ENCODE results near the gene OR6S1.

Gene OR6S1

DNA sequence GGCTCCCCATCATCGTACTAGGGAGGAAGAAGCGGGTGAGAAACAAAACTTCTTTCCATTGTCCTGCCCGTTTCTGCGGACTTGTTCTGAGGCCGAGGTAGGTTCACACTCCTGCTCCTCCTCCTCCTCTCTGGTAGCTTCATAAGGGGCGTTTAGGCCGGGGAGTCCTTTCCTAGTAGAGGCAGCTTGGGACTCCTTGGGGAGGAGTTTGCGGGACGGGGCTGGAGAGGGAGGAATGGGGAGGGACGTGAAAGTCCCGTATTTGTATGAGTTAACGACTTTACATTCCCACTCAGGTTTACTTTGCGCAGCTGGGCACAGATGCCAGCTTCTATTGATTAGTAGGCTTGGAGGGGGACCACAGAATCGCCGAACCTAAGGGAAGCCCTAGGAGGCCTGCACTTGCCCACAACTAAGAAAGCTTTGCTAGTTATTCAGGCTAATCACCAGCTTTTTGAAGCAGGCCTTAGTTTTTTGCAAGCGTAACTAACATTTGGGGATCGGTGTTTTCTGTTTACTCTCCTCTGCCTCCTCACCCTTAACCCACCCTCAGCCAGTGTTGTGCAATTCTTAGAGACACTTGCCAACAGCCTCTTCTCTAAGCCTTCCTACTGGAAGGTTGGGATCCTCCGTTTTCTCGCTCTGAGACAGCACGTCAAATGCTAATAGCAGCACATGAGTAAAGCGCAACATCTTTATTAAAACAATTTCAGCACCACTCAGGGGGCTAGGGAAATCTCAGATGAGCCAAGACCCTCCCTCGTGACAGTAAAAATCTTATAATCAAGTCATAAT, 43.4 kb upstream of the OR6S1 start:
- TF ChIP-seq, protein P1, sequence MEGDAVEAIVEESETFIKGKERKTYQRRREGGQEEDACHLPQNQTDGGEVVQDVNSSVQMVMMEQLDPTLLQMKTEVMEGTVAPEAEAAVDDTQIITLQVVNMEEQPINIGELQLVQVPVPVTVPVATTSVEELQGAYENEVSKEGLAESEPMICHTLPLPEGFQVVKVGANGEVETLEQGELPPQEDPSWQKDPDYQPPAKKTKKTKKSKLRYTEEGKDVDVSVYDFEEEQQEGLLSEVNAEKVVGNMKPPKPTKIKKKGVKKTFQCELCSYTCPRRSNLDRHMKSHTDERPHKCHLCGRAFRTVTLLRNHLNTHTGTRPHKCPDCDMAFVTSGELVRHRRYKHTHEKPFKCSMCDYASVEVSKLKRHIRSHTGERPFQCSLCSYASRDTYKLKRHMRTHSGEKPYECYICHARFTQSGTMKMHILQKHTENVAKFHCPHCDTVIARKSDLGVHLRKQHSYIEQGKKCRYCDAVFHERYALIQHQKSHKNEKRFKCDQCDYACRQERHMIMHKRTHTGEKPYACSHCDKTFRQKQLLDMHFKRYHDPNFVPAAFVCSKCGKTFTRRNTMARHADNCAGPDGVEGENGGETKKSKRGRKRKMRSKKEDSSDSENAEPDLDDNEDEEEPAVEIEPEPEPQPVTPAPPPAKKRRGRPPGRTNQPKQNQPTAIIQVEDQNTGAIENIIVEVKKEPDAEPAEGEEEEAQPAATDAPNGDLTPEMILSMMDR (IDR thresholded peaks at IDR 0.05; ENCODE audit: low read depth, low read length): no peak
- peak overlapping the region; percentile 83 for H3K4me3 ChIP-seq (ENCODE audit: low read depth, low read length)
- in situ Hi-C loops (cut with HindIII; ENCODE audit: low sequenced_read_pairs): no loop called here
- DNase-seq (ENCODE audit: low read depth, low spot score): peak; percentile 56

DNA sequence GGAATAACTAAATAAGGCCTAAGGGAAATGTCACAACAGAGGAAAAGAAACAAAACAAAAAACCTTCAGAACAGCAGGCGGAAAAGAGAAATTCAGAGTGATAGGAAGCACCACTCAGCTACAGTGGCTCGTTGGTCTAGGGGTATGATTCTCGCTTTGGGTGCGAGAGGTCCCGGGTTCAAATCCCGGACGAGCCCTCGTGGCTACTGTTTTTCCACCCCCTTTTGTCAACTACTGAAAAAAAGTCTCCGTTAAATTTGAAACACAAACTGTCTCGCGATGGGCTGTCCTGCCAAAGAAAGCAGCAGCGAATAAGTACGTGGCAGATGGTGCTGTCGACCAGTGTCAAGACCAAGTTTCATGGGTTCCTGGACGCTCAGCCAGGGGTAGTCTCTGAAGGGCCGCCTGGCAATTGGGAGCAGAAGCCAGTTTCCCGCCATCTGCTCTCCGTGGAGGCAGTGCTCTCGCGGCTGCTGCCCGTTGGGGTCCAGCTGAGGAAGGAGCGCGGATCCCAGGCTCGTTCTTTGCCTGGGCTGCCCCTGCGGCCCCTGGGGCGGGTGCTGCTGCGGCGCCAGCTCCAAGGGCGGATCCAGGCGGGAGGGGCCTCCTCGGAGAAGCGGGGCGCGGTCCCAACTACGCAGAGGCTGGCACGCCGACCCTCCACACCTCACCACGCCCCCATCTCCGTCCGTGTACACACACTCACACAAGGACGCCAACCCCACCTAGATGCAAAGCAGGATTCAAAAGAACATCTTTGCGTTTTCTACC, 42.6 kb upstream of the OR6S1 start, which contains the start of gene RNASE4:
Gene RNASE4 (plus strand): TSS at position 670 of the 771 bp plus-strand sequence. CDS start 14,812 bp downstream, outside the sequence.
- TF ChIP-seq, protein P1 (IDR thresholded peaks at IDR 0.05; ENCODE audit: low read depth, low read length): no peak
- in situ Hi-C loops (cut with HindIII; ENCODE audit: low sequenced_read_pairs): no loop called here
- peak within 1 kb of the TSS; percentile 83 for H3K4me3 ChIP-seq (ENCODE audit: low read depth, low read length)
- peak; percentile 88 for DNase-seq (ENCODE audit: low read depth, low spot score)

DNA sequence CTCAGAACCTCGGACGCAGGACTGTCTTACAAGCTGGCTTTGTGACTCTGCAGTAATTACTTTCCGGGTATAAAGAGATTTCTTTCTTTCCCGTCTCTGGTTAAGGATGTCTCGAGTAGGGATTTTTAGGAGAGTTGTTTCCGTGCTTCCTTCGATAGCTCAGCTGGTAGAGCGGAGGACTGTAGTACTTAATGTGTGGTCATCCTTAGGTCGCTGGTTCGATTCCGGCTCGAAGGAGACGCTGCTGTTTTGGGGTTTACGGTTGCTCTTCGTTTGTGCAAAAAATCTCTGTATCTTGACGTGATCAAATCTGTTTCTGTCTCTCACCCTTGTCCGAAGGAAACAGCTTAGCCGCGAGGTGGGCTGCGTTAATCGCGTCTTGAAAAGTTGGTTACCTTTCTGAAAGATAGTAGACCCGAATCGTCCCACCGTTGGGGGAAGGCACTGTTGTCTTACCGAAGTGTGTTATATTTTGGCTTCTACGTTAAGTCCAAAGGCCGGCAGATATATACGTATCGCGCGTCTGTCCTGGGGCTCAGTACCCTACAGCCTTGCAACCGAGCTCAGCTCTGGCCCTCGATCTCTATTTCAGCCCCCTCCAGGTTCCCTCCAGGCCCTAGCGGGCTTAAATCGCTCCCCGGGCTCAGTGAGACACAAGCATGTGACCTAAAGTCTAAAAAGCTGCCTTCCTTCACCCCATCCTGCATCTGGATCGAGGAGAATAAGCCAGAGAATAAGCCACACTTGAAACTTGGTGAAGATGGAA, 41.8 kb upstream of the OR6S1 start:
- in situ Hi-C loops (cut with HindIII; ENCODE audit: low sequenced_read_pairs): no loop called here
- peak; percentile 91 for DNase-seq (ENCODE audit: low read depth, low spot score)
- TF ChIP-seq, protein P1 (IDR thresholded peaks at IDR 0.05; ENCODE audit: low read depth, low read length): no peak
- H3K4me3 ChIP-seq (ENCODE audit: low read depth, low read length): peak overlapping the region; percentile 83

DNA sequence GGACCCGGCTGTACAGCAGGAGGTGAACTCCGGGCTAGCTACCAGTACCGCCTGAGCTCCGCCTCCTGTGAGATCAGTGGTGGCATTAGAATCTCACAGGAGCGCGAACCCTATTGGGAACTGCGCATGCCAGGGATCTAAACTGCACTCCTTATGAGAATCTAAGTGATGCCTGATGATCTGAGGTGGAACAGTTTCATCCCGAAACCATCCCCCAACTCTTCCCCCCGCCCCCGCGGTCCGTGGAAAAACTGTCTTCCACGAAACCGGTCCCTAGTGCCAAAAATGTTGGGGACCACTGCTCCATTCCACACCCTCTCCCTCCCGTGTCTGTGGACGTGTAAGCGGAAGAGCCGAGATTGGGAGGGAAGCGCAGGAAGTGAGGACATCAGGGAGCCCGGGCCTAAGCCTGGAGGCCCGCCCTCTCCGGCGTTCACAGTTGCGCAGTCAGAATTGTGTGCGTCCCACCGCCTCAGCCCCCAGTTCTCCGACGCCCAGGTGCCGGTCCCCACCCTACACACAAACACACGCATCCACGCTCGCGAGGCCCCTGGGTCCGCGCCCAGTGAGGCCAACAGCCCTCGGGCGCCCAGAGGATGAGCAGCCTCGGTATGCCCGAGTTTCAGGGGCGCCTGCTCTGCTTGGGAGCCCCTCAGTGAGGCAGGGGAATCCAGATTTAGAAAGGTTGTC, 41.1 kb upstream of the OR6S1 start:
- peak overlapping the region; percentile 83 for H3K4me3 ChIP-seq (ENCODE audit: low read depth, low read length)
- in situ Hi-C loops (cut with HindIII; ENCODE audit: low sequenced_read_pairs): no loop called here
- TF ChIP-seq, protein P1 (IDR thresholded peaks at IDR 0.05; ENCODE audit: low read depth, low read length): no peak
- DNase-seq (ENCODE audit: low read depth, low spot score): peak; percentile 95

DNA sequence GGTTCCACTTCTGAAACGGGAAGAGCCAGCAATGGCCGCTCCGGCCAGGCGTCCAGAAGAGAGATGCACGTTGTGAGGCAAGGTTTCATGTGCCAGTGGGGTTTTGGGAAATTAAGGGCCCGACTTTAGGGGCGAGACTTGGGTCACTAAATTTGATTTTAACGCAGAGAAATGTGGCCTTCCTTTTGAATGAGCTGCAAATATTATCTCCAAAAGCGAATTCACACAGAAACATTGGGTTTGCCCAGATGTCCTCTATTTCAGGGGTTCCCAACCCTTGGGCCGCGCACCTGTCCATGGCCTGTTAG, 40.6 kb upstream of the OR6S1 start:
- DNase-seq (ENCODE audit: low read depth, low spot score): no peak
- TF ChIP-seq, protein P1 (IDR thresholded peaks at IDR 0.05; ENCODE audit: low read depth, low read length): no peak
- in situ Hi-C loops (cut with HindIII; ENCODE audit: low sequenced_read_pairs): no loop called here
- H3K4me3 ChIP-seq (ENCODE audit: low read depth, low read length): peak overlapping the region; percentile 83

All from astrocyte of the spinal cord (primary cell).